ENCODE data around the gene SWI5. TPM values are rescaled to one million over a fixed set of nuclear protein-coding genes. Genes with fewer than 3 reads are reported as not detected.
A peak's percentile ranks its signal among the peaks of the same experiment; 100 is the strongest.
"Not testable (repeated sequence)": the region's sequence is repeated elsewhere in the genome, so short reads cannot be mapped to it uniquely, and the experiment has no call there.

SWI5 gene
- total RNA-seq (2014; rRNA removed; shearing (Covaris generic)), result 51.9 and 52.7 TPM in 2 replicates
- polyA plus RNA-seq (2015; cell fraction: cytosol; rRNA removed), result 46.1 and 50.8 TPM in 2 replicates
- 14.3 and 18.4 TPM in 2 replicates for polyA plus RNA-seq (2015; cell fraction: nucleus; rRNA removed)

DNA sequence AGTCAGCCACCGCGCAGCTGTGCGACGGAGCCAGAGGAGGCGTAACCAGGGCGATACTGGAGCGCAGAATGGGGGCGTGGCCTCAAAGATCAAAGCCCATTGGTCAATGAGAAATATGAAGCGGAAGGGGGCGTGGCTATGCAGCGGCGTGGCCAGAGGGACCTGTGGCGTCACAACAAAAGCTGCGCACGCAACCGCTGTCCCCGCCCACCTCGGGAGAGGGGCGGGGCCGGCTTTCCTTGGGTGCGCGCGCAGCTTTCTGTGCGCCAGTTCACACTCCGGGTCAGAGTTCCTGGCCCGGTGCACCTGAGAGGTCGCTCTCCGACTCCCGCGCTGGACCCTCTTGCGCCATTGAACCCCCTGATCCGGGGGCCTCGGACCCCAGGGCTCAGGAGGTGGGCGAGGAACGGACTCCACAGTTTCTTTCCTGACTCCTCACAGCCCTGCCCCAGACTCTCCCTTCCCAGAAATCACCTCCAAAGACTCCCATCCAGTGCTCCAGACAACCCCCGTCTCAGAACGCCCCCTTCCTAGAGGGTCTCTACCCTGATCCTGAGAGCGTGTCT lies at the start of gene SWI5:
SWI5 (plus strand) TSS at position 269 of the 566 bp plus-strand sequence.
- peak; percentile 97 for DNase-seq (ENCODE audit: low read depth)

GRCh38 chr9:128226412-128226801 lies 49.7 kb upstream of the SWI5 start:
- no peak for DNase-seq (ENCODE audit: low read depth)

- DNase-seq (ENCODE audit: low read depth), result not testable (repeated sequence)
These were observed 45.2 kb upstream of the SWI5 start for GRCh38 chr9:128230897-128231296.

DNA sequence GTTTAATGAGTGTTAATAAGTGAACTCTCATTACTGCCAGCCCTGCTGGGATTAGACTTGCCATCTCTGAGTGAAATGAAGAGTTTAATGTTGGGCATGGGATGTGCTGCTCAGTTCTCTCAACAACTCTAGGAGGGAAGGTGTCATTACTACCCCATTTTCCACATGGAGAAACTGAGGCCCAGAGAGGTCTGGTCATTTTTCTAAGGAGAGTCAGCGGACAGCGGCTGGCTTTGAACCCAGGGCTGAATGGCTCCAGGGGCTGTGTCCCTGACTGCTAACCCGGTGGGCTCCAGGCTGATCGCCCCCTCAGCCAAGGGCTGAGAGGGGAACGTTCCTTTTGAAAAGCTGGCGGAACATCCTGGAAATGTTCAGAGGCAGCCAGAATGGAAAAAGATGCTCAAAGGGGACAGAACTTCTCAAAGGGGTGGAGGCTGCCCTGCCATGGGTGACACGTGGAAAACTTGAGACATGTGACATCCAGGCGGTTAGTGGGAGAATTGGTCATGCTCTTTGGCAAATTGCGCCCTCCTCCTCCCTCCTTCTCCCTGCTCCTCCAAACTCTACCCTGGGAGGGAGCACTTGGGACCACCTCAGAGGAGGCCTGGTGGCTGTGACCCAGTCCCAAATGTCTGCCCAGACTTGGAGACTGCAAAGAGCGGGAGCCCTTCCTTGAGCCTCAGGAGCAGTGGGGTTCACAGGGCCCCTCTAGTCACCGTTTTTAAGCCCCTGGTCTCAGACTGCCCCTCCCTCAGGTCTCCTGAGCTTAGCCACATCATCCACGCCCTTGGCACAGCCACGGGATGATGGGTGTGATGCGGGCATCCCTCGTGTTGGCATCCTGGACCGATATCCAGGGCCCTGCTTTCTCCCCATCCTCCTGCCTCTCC lies 44.2 kb upstream of the SWI5 start:
- DNase-seq (ENCODE audit: low read depth), result no peak

DNA sequence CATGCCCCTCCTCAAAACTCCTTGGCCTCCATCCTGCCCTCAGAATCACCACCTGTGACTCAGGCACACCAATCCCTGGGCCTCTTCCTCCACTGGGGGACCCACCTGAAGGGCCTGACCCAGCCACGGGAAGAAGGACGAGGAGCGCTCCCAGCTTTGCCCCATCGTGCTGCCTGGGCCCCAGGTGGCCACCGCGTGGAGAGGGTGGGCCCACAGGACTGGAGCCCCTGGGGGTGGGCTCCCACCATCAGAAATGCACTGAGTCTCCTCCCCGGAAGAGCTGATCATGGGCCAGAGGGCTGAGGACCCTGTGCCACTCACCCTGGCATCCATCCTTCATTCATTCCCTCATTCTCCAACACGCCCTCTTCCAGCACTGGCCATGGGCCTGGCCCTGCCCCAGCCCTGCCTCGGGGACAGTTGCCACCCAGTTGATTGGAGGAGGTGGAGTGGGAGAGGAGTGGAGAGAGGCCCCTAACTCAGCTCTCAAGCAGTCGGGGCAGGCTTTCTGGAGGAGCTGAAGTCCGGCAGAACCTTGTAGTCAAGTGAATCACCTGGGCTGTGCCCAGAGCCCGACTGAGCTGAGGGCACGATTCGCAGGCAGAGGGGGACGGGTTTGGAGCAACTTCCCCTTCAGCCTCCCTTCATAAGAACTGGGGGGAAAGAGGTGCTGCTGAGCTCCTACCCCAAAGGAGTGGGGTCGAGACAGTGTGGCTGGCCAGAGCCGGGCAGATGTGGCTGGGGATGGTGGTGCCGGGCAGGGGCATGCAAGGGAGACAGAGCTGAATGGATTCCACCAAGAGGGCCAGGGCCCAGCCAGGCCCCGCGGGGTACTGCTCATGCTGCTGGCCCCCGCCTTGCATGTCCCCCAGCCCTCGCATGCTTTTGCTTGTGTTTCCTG lies 43.3 kb upstream of the SWI5 start:
- no peak for DNase-seq (ENCODE audit: low read depth)

DNA sequence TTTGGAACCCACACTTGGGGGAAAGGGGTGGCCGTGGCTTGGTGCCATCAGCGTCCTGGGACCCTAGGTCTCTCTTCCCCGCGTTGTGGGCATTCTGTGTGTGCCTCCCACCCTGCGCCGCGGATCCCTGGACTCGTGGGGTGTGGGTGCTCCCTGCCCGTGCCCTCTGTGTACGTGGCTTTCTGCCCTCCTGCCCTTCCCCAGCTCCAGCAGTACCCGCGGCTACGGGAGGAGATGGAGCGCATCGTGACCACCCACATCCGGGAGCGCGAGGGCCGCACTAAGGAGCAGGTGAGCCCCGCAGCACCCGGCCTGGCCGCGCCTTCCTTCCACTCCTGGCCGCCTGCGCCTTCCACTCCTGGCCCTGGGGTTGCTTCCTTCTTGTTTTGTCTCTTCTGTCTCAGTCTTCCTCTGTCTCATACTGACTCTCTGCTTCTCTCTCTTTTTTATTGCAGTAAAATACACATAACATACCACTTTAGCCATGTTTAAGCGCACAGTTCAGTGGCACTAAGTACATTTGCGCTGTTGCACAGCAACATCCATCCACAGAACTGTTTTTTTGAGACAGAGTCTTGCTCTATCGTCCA lies 42.2 kb upstream of the SWI5 start:
- no peak for DNase-seq (ENCODE audit: low read depth)

GRCh38 chr9:128242124-128242523 lies 34.0 kb upstream of the SWI5 start:
- no peak for DNase-seq (ENCODE audit: low read depth)

- DNase-seq (ENCODE audit: low read depth), result no peak
These were observed 33.3 kb upstream of the SWI5 start for GRCh38 chr9:128242828-128243214.

GRCh38 chr9:128243215-128244018 lies 32.7 kb upstream of the SWI5 start:
- no peak for DNase-seq (ENCODE audit: low read depth)

DNA sequence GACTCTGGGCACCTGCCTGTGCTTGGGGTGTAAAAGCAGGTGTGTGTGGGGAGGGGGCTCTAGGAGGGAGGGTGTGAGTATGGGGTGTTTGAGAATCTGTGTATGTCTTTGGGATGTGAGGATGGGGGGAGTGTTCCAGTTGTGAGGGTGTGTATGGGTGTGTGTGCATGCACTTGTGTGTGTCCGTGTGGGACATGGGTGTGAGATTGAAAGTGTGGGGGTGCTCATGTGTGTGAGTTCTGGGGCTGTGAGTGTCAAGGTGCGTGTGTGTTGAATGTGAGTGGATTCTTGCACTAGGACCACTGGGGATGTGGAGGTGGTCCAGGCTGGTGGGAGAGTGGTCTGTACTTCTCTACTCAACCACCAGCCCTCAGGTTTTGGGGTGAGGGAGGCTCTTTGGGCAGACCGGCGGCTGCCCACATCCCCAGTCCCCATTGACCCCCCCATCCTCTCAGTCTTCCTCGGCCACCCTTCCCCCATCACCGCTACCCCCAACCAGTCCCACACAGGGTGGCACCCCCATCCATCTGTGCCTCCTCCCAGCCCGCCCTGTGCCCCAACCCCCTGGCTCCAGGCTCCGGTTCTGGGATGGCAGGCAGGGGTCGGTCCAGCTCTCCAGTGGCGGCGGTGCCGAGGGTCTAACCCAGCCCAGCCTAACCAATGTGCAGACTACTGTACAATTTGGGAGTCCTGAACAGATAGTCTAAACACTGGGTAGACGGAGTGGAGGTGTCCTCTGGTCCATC lies 31.8 kb upstream of the SWI5 start:
- no peak for DNase-seq (ENCODE audit: low read depth)

GRCh38 chr9:128244837-128245231 lies 31.2 kb upstream of the SWI5 start:
- DNase-seq (ENCODE audit: low read depth), result no peak

GRCh38 chr9:128245421-128246151 lies 30.5 kb upstream of the SWI5 start:
- DNase-seq (ENCODE audit: low read depth), result peak; percentile 77

GRCh38 chr9:128246471-128246870 lies 29.6 kb upstream of the SWI5 start:
- no peak for DNase-seq (ENCODE audit: low read depth)

GRCh38 chr9:128247226-128247803 lies 28.8 kb upstream of the SWI5 start:
- no peak for DNase-seq (ENCODE audit: low read depth)

GRCh38 chr9:128249558-128249907 lies 26.5 kb upstream of the SWI5 start:
- DNase-seq (ENCODE audit: low read depth), result no peak

DNA sequence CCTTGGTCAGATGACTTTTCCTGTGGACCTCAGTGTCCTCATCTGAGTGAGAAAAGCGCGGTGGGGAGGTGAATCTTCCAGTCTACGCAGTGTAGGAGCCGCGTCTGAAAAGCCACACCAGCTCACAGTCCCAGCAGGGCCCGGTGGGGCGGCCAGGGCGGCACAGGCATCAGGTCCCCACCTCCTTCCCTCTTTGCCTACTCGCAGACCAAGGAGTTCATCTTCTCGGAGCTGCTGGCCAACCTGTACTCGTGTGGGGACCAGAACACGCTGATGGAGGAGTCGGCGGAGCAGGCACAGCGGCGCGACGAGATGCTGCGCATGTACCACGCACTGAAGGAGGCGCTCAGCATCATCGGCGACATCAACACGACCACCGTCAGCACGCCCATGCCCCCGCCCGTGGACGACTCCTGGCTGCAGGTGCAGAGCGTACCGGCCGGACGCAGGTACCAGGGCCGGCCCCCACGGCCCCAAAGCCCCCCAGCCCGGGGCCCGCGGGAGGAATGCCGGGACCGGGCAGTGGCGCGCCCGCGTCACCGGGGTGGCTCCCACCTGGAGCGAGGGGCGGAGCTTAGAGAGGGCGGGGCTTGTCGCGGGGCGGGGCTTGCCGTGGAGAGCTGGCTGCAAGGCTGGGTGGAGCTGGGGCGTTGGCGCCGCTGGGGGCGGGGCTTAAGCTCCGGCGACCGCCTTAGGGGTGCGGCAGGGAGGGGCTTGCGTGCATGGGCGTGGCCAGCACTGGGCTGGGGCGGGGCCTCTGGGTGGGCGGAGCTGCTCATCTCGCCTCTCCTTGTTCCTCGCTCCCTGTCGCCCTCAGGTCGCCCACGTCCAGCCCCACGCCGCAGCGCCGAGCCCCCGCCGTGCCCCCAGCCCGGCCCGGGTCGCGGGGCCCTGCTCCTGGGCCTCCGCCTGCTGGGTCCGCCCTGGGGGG lies 25.9 kb upstream of the SWI5 start:
- no peak for DNase-seq (ENCODE audit: low read depth)
